Activated T-helper 1 cell treated with anti-CD3 and anti-CD28 coated beads, Interleukin-2, amount 50 U/mL, for 16 hours (primary cell): ENCODE measurements around the gene OLIG3.

ENCODE experiments used
- DNase-seq, 2 donors: peaks; one replicate each; pipeline ENCODE4 v3.0.0-alpha.2; 2020; ENCODE audit warnings: low read depth in 1 of 2, low spot score in 1 of 2

The OLIG3 gene

DNA sequence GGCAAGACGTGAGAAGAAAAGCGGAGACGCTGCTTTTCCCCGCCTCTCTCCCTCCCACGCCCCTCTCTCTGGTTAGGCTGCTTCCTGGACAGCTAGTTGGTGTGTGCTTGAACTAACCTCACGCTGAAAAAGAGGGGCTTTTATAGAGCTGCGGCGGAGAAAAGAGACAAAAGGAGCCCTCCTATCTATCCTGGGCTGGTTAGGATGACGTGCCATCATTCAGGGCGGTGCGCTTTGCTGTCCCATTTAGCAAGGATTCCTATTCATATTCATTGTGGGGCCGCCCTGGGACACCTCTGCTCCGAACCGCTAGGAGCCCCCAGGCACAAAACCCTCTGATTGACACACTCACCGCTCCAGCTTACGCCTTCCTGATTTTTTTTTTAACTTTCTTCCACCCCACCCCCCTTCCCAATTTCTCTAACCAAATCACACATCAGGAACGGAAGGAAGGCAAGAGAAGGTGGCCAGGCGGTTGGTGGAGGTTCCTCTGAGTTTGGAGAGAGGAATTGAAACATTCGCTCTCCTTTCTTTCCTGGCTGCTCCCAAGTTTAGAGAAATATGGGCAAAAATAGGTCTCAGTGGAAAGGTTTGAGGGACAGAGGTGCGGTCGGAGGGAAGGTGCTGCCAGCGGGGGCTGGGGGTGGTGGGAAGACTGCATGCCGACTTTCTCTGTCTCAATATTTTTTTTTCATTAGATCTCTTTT, at the start of gene OLIG3:
Gene OLIG3 (minus strand): TSS at position 114 of the 707 bp plus-strand sequence. CDS start 224 bp downstream, outside the sequence.
- no peak for DNase-seq

GRCh38 chr6:137543114-137543513, 48.9 kb upstream of the OLIG3 start:
- DNase-seq = no peak

GRCh38 chr6:137542713-137543112, 48.5 kb upstream of the OLIG3 start:
- no peak for DNase-seq

DNA sequence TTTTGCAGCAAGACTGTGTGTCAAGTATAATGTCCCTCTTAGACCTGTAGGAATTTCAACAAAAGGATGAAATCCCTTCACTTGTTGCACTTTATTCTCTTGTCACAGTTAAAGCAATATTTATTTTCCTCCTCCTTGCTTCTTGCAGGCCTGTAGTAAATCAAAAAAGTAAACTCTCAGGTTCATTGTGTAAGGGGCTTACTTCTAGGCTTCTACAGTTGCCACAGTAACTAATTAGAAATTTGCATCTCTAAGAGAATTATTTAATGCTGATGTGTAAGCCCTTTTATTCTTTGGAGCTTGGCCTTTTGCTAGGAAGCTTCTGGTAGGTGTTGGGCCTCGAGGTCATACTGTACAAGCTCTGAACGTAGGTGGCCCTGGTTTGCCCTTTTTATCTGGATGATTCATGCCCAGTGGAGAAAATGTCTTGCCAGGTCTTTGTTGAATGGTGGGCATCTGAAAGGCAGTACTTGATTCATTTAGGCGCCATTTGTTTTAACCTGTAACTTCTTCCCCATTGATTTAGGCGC, 47.4 kb upstream of the OLIG3 start:
- DNase-seq = no peak

- no peak for DNase-seq
Measured at GRCh38 chr6:137536104-137536773, 42.0 kb upstream of the OLIG3 start.

DNA sequence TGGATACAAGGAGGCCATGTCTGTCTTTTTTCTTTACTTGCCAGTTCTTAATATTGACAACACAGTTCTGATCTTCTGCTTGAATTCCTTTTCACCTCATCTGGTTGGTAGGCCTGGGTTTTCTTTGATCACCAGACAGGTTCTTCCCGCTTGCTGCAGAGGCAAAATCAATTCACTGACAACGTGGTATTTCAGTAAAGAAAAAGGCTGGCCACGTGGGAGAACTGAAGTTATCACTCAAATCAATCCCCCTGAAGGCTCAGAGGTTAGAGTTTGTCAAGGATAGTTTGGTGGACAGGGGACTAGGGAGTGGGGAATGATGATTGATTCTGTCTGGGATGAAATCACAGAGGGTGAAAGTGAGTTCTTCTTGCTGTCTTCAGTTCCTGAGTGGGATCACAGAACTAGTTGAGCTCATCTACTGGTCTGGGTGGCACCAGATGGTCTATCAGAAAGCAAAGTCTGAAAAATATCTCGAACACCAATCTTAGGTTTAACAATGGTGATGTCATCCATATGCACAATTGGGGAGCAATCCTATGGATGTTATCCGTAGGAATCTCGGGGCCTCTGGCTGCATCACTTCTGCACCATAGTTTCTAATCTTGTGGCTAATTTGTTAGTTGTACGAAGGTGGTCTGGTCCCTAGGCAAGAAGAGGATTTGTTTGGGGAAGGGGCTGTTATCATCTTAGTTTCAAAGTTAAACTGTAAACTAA, 37.3 kb upstream of the OLIG3 start:
- DNase-seq = no peak

- no peak for DNase-seq
Measured at GRCh38 chr6:137530404-137530803, 36.2 kb upstream of the OLIG3 start.

DNA sequence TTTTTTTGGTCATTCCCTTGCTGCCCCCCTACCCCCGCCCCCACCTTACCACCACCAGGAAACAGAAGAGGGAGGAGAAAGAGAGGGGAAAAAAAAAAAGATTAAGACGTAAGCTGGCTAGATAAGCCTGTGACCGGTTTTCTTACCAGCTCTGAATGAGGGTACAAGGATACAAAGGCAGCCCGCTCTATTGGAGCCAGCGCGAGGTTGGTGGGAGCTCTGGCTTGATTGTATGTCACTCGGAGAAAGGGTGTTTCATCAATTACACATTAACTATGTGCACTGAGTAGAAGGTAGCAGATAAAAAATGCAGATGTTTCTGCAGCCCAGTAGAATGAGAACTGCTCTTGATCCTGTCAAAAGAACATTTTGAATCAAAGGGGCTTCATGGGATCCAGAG, 28.6 kb upstream of the OLIG3 start:
- no peak for DNase-seq

DNA sequence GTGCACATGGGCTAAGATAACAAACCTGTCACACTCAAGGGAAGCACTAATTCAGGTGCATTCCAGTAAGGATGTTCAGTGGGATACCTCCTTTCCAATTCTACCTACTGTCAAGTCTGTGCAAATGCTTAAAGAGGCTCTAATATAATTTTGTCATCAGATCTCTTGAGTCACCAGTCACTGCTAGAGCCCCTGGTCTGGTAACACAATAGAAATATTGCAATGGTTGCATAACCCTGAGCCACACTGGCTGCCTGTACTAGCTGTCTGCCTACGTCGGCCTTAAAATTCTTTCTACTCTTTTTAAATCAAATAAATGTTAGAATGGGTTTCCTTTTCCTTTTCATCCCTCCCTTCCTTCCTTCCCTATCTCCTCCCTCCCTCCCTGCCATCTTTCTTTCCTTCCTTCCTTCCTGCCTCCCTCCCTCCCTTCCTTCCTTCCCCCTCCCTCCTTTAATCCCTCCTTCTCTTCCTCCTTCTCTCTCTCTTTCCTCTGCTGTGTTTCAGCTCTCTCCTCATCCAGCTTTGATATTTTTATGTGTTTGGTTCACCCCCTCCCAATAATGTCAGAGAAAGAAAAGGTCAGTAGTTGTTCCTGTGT, 28.1 kb upstream of the OLIG3 start:
- no peak for DNase-seq

DNA sequence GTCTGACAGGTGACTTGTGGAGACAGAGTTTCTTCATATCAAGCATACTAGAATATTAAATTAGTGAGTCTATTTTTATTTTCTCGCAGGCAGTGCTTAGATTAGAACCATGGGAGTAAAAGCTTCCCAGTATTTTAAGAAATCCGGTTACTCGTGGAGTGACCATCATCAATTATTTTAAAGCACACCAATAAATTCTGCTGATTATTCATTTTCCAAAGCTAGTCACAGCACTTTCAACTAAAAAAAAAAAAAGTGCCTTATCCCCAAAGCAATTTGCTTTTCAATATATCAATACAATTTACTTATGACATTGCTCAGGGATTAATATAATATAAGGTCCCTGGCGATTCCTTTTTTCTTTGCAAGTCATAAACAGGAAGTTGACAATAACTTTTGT, 26.3 kb upstream of the OLIG3 start:
- DNase-seq = no peak

DNA sequence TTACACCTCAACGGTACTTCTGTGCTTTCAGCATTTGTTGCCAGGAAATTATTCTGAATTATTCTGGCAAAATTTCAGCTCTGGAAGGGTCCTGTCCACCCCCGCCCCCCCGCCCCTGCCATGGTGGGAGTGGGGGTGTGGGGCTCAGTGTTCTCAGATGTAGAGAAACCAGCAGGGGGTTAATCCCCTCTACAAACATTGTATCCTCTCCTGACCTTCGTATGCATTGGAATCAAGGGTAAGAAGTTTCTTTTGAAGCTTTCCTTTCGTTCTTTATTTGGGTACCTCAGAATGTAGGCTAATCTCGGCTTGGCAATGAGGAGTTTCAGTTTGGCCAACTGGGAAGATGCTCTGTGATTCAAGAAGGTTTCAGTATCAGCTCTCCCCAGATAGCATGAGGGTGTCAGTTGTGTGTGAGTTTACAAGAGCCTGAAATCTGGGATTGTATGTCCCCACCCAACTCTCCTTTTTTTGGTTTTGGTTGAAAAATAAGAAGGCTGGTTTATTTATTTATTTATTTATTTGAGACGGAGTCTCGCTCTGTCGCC, 25.5 kb upstream of the OLIG3 start:
- no peak for DNase-seq

- DNase-seq = no peak
Measured at GRCh38 chr6:137518386-137518983, 24.3 kb upstream of the OLIG3 start.

GRCh38 chr6:137514418-137514817, 20.2 kb upstream of the OLIG3 start:
- no peak for DNase-seq

- DNase-seq = no peak
Measured at GRCh38 chr6:137512757-137513605, 18.8 kb upstream of the OLIG3 start.

DNA sequence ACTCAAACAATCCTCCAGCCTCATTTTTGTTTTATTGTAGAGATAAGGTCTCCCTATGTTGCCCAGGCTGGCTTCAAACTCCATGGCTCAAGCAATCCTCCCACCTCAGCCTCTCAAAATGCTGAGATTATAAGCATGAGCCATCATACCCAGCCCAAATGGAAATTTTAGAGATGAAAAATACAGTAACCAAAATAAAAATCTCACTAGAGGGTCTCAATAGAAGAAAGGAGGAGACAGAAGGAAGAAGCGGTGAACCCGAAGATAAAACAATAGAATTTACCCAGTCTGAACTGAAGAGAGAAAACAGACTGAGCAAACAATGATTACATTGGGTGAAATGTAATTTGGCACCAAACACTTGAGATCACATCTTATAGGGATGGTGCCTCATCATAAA, 16.7 kb upstream of the OLIG3 start:
- DNase-seq = no peak

- no peak for DNase-seq
Measured at GRCh38 chr6:137498481-137499190, 4.4 kb upstream of the OLIG3 start.

GRCh38 chr6:137497721-137498463, 3.7 kb upstream of the OLIG3 start:
- DNase-seq = no peak

DNA sequence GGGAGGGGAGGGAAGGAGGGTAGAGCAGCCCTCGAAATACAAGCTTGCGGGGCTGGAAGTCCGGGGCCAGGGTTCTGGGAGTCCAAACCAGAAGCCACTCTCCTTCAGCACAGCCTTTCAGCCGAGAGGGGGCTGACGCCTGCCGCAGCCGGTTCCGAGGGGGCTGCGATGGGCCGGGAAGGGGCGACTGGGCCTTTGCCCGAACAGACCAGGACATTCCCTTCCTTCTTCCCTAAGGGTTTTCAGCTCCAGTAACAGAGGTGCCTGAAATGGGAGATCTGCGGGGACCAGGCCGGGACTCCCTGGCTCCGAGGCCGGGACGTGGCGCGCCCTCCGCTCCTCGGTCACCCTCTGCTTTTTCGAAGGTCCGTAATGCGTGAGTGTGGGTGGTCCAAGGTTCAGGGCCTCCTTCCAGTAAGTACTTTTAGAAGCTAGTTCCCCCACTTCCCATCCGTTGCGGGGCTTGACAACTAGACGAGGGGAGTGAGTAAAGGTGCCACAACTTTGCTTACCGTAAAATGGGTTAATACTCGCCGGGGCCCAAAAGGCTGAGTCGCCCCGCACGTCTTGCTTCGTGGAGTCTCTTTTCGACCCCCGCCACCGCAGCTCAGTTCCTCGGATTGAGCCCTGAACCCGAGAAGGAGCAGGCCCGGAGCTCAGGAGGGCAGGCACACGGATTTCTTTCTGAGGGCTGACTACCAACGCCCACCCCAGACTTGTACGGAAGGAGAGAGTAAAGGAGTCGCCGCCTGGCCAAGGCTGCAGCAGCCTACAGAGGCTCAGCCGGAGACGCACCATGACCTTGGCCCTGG, 2.9 kb upstream of the OLIG3 start:
- no peak for DNase-seq
